ENCODE measurements around the gene ISLR2.
"Not testable (repeated sequence)": the region's sequence is repeated elsewhere in the genome, so short reads cannot be mapped to it uniquely, and the experiment has no call there.

ISLR2 gene

DNA sequence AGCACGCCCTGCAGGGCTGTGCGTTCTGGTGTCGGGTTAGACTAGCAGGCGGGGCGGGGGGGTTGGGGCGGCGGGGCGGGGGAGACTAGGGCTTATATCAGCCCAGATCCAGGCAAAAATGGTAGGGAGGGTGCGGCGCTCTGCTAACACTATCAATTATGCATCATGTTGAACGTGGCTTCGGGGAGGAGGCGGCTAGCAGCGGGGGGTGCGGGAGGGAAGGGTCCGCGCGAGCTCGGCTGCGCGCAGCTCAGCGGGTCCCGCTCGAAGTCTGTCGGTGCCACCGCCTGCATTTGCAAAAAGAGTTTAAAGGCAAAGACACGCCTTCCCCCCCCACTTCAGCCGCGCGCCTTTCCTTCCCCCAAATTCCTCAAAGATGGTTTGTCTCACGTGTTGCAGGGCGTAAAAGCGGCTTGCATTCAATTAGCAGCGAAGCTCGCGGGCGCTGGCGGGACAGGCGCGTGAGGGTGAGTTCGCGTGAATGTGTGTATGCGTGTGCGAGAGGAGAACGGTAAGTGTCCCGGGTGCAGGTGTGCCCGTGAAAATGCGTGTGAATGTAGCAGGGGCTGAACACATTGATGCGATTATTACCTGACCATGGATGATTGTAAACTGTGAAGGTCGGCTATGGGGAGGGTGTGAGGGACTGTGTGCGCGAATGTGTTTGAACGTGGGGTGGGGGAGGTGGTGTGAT, at the start of gene ISLR2:
Gene ISLR2, plus strand, starts transcription at position 432 of the 694 bp plus-strand sequence. CDS start 2,169 bp downstream, outside the sequence.
- DNase-seq (ENCODE audit: low spot score): peak; percentile 26

DNA sequence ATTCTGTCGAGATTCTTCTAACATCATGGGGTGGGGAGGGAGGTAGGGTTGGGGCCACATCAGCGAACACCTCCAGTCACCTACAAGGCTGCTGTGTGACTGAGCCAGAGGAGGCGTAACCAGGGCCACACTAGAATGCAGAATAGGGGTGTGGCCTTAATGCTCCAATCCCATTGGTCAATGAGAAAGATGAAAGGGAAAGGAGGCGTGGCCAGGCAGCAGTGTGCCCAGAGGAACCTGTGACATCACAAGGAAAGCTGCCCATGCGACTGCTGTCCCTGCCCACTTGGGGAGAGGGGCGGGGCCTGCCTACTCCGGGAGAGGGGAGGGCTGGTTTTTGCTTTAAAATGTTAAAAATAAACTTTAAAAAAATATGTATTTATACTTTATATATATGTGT, 47.9 kb upstream of the ISLR2 start, which contains the start of gene GOLGA6A:
Gene GOLGA6A, minus strand, starts transcription at position 101 of the 400 bp plus-strand sequence. Its CDS starts 41 bp downstream, at position 60.
- not testable (repeated sequence) for DNase-seq (ENCODE audit: low spot score)

- not testable (repeated sequence) for DNase-seq (ENCODE audit: low spot score)
Measured at GRCh38 chr15:74094567-74094966, 35.8 kb upstream of the ISLR2 start.

GRCh38 chr15:74095610-74096009, 34.8 kb upstream of the ISLR2 start:
- DNase-seq (ENCODE audit: low spot score): not testable (repeated sequence)

DNA sequence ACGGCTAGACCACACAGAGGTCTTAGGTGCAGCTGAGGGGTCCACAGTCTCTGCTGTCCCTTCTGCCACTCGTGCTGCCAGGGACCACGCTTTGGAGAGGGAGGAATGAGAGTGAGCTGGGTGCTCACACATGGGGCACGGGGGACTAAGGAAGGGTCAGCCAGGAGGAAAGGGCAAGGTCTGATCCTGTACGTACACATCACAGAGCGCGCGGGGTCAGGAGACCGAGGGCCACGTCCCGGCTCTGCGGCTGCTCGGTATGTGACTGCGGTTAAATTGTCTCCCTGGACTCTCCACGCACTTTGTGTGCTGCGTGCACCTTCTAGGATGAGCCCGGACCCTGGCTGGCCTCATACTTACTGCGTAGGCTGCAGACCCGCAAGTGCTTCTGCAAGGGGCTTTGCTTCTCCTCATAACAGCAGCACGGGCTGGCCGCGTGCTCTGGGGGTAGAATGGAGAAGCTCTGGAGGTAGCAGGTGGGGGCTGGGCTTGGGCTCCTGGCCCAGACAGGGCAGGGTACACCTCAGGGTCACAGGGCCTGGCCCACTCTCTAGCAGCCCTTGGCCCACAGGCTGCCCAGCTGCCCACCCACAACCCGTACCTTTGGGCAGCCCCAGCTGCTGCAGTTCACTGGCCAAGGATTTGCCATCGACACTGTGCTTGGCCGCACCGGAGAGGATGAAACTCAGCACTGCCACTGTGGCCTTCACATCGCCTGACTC, 33.5 kb upstream of the ISLR2 start:
- DNase-seq (ENCODE audit: low spot score): not testable (repeated sequence)

- DNase-seq (ENCODE audit: low spot score): peak; percentile 94
Measured at GRCh38 chr15:74099963-74100733, 30.2 kb upstream of the ISLR2 start.

DNA sequence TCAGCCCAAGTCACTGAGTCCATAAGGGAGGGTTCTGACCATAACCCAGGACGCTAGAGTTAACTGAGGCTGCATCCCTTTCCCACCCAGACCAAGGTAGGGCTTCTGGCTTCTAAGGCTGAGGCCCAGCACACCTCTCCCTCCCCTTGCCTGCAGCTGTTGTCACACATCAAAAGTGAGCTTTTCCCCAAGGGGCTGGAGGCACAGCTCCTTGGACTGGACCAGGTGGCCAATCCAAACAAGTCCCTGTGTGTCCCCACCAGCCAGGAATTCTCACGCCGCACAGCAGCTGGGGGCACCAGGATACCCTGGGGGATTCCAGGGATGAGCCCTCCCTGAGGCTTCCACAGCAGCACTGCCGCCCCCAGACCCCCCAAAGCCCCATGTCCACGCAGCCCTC, 22.3 kb upstream of the ISLR2 start:
- no peak for DNase-seq (ENCODE audit: low spot score)

- DNase-seq (ENCODE audit: low spot score): not testable (repeated sequence)
Measured at GRCh38 chr15:74108611-74109010, 21.8 kb upstream of the ISLR2 start.

- DNase-seq (ENCODE audit: low spot score): no peak
Measured at GRCh38 chr15:74109713-74110112, 20.7 kb upstream of the ISLR2 start.

- DNase-seq (ENCODE audit: low spot score): no peak
Measured at GRCh38 chr15:74120426-74120825, 10.0 kb upstream of the ISLR2 start.

DNA sequence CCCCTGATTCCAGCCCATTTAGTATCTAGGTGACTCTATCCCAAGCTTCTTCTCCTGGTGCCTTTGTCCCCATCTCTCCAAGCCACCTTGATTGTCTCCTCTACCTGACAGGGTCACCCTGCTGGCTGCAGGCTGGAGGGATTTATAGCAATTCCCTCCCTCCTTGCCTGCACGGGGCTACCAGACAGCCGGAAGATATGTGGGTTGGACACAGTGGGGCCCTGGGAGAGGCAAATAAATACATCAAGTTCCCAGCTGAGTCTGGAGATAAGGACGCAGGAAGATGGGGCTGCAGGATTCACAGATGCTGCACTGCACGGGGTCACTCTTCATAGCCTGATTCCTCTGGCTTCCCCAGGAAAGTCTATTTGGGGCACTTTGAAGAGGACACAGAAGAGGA, 9.3 kb upstream of the ISLR2 start:
- no peak for DNase-seq (ENCODE audit: low spot score)

DNA sequence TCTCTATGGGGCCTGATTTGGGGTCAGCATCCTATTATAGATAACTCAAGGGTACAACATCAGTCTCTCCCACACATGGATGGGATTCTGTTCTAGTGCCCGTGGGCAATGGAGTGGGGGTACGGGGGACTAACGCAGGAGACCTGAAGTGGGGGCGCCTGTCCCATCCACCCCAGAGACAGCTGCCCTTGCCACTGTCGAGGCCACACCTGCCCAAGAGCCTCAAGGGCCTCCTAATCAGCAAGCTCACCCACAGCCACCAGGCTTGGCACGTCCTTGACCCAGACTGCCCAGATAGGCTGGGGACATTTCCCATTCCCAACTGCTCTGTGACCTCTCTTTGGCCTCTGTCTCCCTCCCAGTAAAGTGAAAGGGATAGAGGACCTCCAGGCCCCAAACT, 8.5 kb upstream of the ISLR2 start:
- no peak for DNase-seq (ENCODE audit: low spot score)

- DNase-seq (ENCODE audit: low spot score): no peak
Measured at GRCh38 chr15:74122403-74123130, 7.8 kb upstream of the ISLR2 start.

- DNase-seq (ENCODE audit: low spot score): no peak
Measured at GRCh38 chr15:74123131-74123429, 7.3 kb upstream of the ISLR2 start.

DNA sequence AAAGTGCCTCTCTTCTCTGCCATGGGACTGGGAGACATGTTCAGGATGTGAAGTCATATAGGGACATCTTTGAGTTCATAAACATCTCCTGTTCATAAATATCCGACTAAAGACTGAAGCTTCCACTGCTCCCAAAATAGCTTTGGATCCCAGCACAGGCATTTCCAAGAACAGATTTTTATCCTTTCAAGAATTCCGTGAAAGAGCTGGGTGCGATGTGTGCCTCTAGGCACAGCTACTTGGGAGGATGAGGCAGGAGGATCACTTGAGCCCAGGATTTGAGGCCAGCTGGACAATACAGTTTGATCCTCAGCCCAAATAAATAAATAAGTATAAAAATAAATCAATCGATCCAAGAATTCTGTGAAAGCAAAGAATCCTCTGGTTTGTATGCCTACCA, 6.7 kb upstream of the ISLR2 start:
- no peak for DNase-seq (ENCODE audit: low spot score)

GRCh38 chr15:74124196-74124595, 6.2 kb upstream of the ISLR2 start:
- DNase-seq (ENCODE audit: low spot score): no peak

- peak; percentile 20 for DNase-seq (ENCODE audit: low spot score)
Measured at GRCh38 chr15:74124759-74125158, 5.6 kb upstream of the ISLR2 start.

DNA sequence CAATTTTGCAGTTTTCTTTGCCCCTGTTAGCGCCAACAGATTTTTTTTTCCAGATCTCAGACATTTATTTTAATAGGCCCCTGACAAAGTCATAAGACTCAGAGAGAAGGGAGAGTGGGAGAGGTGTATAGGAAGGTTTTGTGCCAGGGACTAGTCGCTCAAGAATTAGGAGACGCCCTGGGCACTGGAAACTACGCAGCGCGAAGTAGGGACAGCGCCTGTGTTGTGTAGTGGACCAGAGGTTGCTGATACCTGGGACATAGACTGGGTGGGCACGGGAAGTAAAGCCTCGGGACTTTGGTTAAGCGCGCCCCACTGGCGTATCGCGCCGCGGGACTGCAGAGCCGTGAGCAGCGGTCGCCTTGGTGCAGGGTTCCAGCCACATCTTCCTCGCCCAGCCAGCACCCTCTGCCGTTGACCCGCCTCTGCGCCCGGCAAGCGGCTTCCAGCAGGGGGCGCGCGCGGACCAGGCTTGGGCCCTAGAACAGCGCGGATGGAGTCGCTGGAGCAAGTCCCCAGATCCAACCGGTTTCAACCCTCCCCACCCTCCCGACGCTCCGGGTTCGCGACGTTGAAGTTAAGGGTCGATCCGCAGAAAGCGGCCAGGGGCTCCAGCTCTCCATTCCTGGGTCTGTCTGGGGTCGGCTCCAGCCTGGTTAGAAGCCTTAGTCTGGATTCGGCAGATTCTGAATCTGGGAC, 3.0 kb upstream of the ISLR2 start:
- DNase-seq (ENCODE audit: low spot score): peak; percentile 93

DNA sequence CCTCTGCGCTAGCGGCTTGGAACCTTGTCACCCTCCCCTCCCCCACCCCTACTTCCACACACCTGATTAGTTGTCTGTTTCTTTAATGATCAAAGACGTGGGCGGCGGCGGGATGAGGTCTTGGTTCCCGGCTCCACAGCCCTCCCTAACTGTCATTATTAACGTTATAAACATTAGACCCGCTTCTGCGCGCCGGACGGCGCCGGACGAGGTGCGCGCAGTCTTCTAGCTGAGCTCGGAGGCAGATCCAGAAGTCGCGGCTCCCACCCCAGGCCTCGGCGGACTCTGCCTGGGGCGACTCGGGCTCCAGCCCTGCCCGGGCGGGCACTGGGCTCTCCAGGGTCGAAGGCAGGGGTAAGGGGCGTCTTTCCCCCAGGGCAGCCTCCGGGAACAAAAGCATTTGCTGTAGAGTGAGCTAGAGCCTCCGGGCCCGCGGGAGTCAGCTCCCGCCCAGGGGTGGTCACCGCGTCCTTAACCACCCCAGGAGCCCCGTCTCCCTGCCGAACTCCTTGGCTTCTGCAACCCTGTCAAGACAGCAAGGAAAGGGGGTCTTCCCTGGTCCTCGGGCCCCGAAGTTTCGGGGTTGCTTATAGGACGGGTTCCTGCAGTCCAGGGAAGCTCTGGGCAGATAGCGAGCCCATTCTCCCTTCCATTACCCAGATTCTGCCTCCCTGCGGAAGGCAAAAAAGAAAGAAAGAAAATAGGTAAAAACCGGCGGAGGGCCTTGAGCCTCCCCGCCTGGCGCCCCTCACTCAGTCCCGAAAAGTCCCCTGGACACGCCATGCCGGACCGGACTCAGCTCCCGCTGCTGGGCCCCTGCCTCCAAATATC, 2.2 kb upstream of the ISLR2 start:
- DNase-seq (ENCODE audit: low spot score): peak; percentile 48

- peak; percentile 8 for DNase-seq (ENCODE audit: low spot score)
Measured at GRCh38 chr15:74128785-74129585, 1.4 kb upstream of the ISLR2 start.

All from AG20443 (cell line).